Measurements from ENCODE around the gene LHX3.

- TF ChIP-seq, protein P1, sequence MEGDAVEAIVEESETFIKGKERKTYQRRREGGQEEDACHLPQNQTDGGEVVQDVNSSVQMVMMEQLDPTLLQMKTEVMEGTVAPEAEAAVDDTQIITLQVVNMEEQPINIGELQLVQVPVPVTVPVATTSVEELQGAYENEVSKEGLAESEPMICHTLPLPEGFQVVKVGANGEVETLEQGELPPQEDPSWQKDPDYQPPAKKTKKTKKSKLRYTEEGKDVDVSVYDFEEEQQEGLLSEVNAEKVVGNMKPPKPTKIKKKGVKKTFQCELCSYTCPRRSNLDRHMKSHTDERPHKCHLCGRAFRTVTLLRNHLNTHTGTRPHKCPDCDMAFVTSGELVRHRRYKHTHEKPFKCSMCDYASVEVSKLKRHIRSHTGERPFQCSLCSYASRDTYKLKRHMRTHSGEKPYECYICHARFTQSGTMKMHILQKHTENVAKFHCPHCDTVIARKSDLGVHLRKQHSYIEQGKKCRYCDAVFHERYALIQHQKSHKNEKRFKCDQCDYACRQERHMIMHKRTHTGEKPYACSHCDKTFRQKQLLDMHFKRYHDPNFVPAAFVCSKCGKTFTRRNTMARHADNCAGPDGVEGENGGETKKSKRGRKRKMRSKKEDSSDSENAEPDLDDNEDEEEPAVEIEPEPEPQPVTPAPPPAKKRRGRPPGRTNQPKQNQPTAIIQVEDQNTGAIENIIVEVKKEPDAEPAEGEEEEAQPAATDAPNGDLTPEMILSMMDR (IDR thresholded peaks at IDR 0.05), result no peak
- TF ChIP-seq POLR2A (IDR thresholded peaks at IDR 0.05), result no peak
Observed at GRCh38 chr9:136208675-136209074, 3.7 kb upstream of the LHX3 start.
